Measurements from ENCODE around the gene PAX5. TPM values are rescaled to one million over a fixed set of nuclear protein-coding genes. Genes with fewer than 3 reads are reported as not detected.
A peak's percentile ranks its signal among the peaks of the same experiment; 100 is the strongest.

PAX5 gene
- total RNA-seq, 4 donors from 2014 or later, result 0.95 to 61.9 (median 3.6) TPM; not detected in 1

DNA sequence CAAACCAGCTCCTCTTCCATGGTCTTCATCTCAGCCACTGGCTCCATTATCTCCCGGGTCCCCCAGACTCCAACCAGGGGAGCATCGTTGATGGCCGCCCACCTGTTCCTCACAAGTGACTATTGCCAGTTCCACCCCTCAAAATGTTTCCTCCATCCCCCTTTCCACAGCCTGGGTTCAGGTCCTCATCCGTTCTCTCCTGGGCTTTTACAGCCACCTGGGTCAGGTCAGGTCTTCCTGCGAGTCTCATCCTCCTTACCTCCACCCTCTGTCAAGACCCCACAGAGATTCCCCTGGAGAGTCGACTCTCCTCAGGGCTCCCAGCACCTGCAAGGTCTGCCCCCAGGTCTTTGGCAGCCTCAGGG lies 133.2 kb downstream of the PAX5 start:
- DNase-seq, result no peak
- H3K27me3 ChIP-seq, result no peaks in the 10 kb centered on the region
- H3K27ac ChIP-seq, result no peak overlapping the region
- H3K4me1 ChIP-seq, result no peaks in the 10 kb centered on the region
- no peaks in the 10 kb centered on the region for H3K9me3 ChIP-seq
- TF ChIP-seq, protein P1, sequence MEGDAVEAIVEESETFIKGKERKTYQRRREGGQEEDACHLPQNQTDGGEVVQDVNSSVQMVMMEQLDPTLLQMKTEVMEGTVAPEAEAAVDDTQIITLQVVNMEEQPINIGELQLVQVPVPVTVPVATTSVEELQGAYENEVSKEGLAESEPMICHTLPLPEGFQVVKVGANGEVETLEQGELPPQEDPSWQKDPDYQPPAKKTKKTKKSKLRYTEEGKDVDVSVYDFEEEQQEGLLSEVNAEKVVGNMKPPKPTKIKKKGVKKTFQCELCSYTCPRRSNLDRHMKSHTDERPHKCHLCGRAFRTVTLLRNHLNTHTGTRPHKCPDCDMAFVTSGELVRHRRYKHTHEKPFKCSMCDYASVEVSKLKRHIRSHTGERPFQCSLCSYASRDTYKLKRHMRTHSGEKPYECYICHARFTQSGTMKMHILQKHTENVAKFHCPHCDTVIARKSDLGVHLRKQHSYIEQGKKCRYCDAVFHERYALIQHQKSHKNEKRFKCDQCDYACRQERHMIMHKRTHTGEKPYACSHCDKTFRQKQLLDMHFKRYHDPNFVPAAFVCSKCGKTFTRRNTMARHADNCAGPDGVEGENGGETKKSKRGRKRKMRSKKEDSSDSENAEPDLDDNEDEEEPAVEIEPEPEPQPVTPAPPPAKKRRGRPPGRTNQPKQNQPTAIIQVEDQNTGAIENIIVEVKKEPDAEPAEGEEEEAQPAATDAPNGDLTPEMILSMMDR (IDR thresholded peaks at IDR 0.05), result no peak
- no peak for TF ChIP-seq POLR2A (IDR thresholded peaks at IDR 0.05)
- H3K4me3 ChIP-seq, result no peak overlapping the region
- H3K36me3 ChIP-seq, result no peaks in the 10 kb centered on the region

DNA sequence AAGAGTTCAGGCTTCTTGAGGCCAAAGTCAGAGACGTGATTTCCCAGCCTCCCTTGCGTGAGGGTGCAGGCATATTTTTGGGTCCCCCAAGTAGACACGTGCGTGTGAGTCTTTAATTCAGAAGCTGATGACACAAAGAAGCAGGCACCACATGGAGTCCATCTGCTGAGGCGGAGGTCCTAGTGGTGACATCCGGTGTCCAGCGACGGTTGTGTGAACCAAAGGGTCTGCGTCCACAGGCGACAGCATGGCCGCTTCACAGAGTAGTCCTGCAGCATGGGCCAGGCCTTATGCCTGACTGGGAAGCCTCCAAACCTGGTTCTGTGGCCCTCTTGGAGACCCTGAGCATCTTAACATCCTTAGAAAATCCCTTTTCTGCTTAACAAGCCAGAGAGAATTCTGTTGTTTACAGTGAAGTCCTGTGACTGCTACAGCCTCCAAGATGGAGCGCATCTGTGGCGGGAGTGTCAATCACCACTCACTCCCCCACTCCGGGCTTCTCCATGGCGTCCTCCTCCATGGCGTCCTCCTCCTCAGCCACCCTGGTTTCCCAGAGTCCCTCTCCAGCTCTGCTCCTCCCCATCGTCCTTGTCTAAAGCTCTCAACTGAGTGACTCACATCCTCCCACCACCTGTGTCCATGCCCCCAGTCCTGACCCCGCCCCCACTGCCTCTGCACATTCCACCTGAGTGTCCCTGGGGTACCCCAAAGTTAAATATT lies 133.8 kb downstream of the PAX5 start:
- Histone ChIP-seq H3K36me3 (no peaks in the 10 kb centered on the region), H3K27me3 (no peaks in the 10 kb centered on the region), H3K4me1 (no peaks in the 10 kb centered on the region), H3K27ac (no peak overlapping the region), H3K4me3 (no peak overlapping the region), H3K9me3 (no peaks in the 10 kb centered on the region)
- TF ChIP-seq, protein P1 (IDR thresholded peaks at IDR 0.05), result no peak
- no peak for TF ChIP-seq POLR2A (IDR thresholded peaks at IDR 0.05)
- DNase-seq, result peak in 1 of 3 donors; percentile 10

- no peak overlapping the region for H3K4me3 ChIP-seq
- H3K4me1 ChIP-seq, result no peaks in the 10 kb centered on the region
- no peaks in the 10 kb centered on the region for H3K9me3 ChIP-seq
- no peak overlapping the region for H3K27ac ChIP-seq
- TF ChIP-seq POLR2A (IDR thresholded peaks at IDR 0.05), result no peak
- TF ChIP-seq, protein P1 (IDR thresholded peaks at IDR 0.05), result no peak
- no peaks in the 10 kb centered on the region for H3K27me3 ChIP-seq
- peak in 1 of 3 donors; percentile 9 for DNase-seq
- H3K36me3 ChIP-seq, result no peaks in the 10 kb centered on the region
Observed at GRCh38 chr9:36899406-36899805, 134.7 kb downstream of the PAX5 start.

GRCh38 chr9:36898431-36899020 lies 135.5 kb downstream of the PAX5 start:
- H3K36me3 ChIP-seq, result no peaks in the 10 kb centered on the region
- no peaks in the 10 kb centered on the region for H3K4me1 ChIP-seq
- H3K27me3 ChIP-seq, result no peaks in the 10 kb centered on the region
- no peak overlapping the region for H3K27ac ChIP-seq
- peak in 1 of 3 donors; percentile 12 for DNase-seq
- H3K4me3 ChIP-seq, result no peak overlapping the region
- no peaks in the 10 kb centered on the region for H3K9me3 ChIP-seq
- no peak for TF ChIP-seq POLR2A (IDR thresholded peaks at IDR 0.05)
- TF ChIP-seq, protein P1 (IDR thresholded peaks at IDR 0.05), result no peak

DNA sequence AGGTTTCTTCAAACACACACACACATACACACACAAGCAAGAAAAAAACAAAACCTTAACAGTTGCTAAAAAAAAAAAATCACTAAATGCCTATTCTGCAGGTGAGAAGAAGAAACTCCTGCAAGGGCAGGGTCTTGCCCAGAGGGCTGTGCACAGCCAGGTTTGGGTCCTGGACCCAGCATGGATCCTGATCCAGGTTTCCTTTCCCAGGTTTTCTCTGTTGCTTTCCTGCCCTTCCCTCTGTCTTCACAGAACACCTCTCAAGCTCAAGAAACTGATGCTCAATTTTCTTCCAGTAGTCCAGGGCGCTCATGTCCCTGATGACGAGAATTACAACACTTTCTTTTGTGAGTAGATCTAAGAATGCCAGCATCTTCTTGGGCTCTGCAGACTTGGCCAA lies 136.6 kb downstream of the PAX5 start:
- DNase-seq, result no peak
- TF ChIP-seq, protein P1 (IDR thresholded peaks at IDR 0.05), result no peak
- no peak for TF ChIP-seq POLR2A (IDR thresholded peaks at IDR 0.05)
- no peaks in the 10 kb centered on the region for H3K9me3 ChIP-seq

More for the DNA sequence above, 136.6 kb downstream of the PAX5 start:
- Histone ChIP-seq H3K27ac (no peak overlapping the region), H3K4me3 (no peak overlapping the region), H3K36me3 (no peaks in the 10 kb centered on the region), H3K27me3 (no peaks in the 10 kb centered on the region), H3K4me1 (no peaks in the 10 kb centered on the region)
